Ureter (tissue), 1 donor: ENCODE results near the gene GPATCH1. TPM values are rescaled to one million over a fixed set of nuclear protein-coding genes. Genes with fewer than 3 reads are reported as not detected.
A peak's percentile ranks its signal among the peaks of the same experiment; 100 is the strongest.

ENCODE experiments used
- DNase-seq: peaks from one replicate; pipeline ENCODE4 v3.0.0-alpha.2; 2020; ENCODE audit warnings: low spot score
- total RNA-seq: library from RNA; stranded (reverse); gene quantifications from one replicate; pipeline ENCODE4 v1.2.4, GENCODE V29; 2023
- donor health status: DM: yes; HTN: yes; CAD: no.

GPATCH1 gene
- total RNA-seq, 1 donor from 2014 or later: 14.9 TPM

- no peak for DNase-seq
Observed at GRCh38 chr19:33063356-33063752, 17.6 kb upstream of the GPATCH1 start.

GRCh38 chr19:33063753-33064457, 17.1 kb upstream of the GPATCH1 start:
- no peak for DNase-seq

GRCh38 chr19:33064458-33064791, 16.6 kb upstream of the GPATCH1 start:
- DNase-seq: no peak

- peak; percentile 62 for DNase-seq
Observed at GRCh38 chr19:33064792-33065550, 16.0 kb upstream of the GPATCH1 start, which contains the start of gene RHPN2. Gene RHPN2, minus strand, starts transcription at chr19:33064888. Its CDS starts 36 bp downstream, at chr19:33064852.

GRCh38 chr19:33066543-33066942, 14.4 kb upstream of the GPATCH1 start:
- DNase-seq: no peak

- no peak for DNase-seq
Observed at GRCh38 chr19:33067121-33067520, 13.9 kb upstream of the GPATCH1 start.

GRCh38 chr19:33071887-33072286, 9.1 kb upstream of the GPATCH1 start:
- no peak for DNase-seq

GRCh38 chr19:33075519-33075918, 5.5 kb upstream of the GPATCH1 start:
- no peak for DNase-seq

GRCh38 chr19:33085570-33086128, 4.7 kb downstream of the GPATCH1 start:
- DNase-seq: no peak

GRCh38 chr19:33086955-33087354, 6.0 kb downstream of the GPATCH1 start:
- DNase-seq: no peak

GRCh38 chr19:33089010-33089409, 8.0 kb downstream of the GPATCH1 start:
- DNase-seq: no peak

- DNase-seq: no peak
Observed at GRCh38 chr19:33090179-33090578, 9.2 kb downstream of the GPATCH1 start.

GRCh38 chr19:33093420-33094210, 12.6 kb downstream of the GPATCH1 start:
- no peak for DNase-seq

GRCh38 chr19:33094436-33095067, 13.6 kb downstream of the GPATCH1 start:
- DNase-seq: no peak

- DNase-seq: no peak
Observed at GRCh38 chr19:33096005-33096404, 15.0 kb downstream of the GPATCH1 start.

GRCh38 chr19:33098055-33098534, 17.1 kb downstream of the GPATCH1 start:
- no peak for DNase-seq

GRCh38 chr19:33100894-33101644, 20.1 kb downstream of the GPATCH1 start:
- no peak for DNase-seq

- DNase-seq: no peak
Observed at GRCh38 chr19:33102893-33103292, 21.9 kb downstream of the GPATCH1 start.

GRCh38 chr19:33108161-33108560, 27.2 kb downstream of the GPATCH1 start:
- no peak for DNase-seq

- no peak for DNase-seq
Observed at GRCh38 chr19:33110137-33110910, 29.3 kb downstream of the GPATCH1 start.
